GM19193 (cell line): ENCODE data around the gene ABHD12.

Experiments used
- POLR2A ChIP-seq: IDR thresholded peaks from 4 replicates; pipeline ENCODE4 v1.6.1; 2011; ENCODE audit not compliant: insufficient read depth, insufficient read length; ENCODE audit errors: extremely low read depth

The ABHD12 gene

GRCh38 chr20:25285856-25286798 is 104.5 kb downstream of the ABHD12 start:
- TF ChIP-seq POLR2A, result no peak

- TF ChIP-seq POLR2A, result no peak
Observed at GRCh38 chr20:25285091-25285647, 105.5 kb downstream of the ABHD12 start.

- TF ChIP-seq POLR2A, result no peak
Observed at GRCh38 chr20:25284131-25284601, 106.5 kb downstream of the ABHD12 start.

- TF ChIP-seq POLR2A, result no peak
Observed at GRCh38 chr20:25283221-25283951, 107.2 kb downstream of the ABHD12 start.

- no peak for TF ChIP-seq POLR2A
Observed at GRCh38 chr20:25282796-25283195, 107.8 kb downstream of the ABHD12 start.

- no peak for TF ChIP-seq POLR2A
Observed at GRCh38 chr20:25282034-25282781, 108.4 kb downstream of the ABHD12 start.

GRCh38 chr20:25281541-25281991 is 109.1 kb downstream of the ABHD12 start:
- no peak for TF ChIP-seq POLR2A

- no peak for TF ChIP-seq POLR2A
Observed at GRCh38 chr20:25280574-25281535, 109.8 kb downstream of the ABHD12 start.

- TF ChIP-seq POLR2A, result no peak
Observed at GRCh38 chr20:25280051-25280573, 110.5 kb downstream of the ABHD12 start.

- TF ChIP-seq POLR2A, result no peak
Observed at GRCh38 chr20:25279403-25279802, 111.2 kb downstream of the ABHD12 start.

- no peak for TF ChIP-seq POLR2A
Observed at GRCh38 chr20:25278636-25279361, 111.8 kb downstream of the ABHD12 start.

GRCh38 chr20:25277941-25278521 is 112.6 kb downstream of the ABHD12 start:
- no peak for TF ChIP-seq POLR2A
